Astrocyte of the spinal cord (primary cell): Measurements from ENCODE around the gene CHTOP.
"Not testable (repeated sequence)": the region's sequence is repeated elsewhere in the genome, so short reads cannot be mapped to it uniquely, and the experiment has no call there.

ENCODE experiments used
- DNase-seq: peaks from one replicate; pipeline ENCODE4 v3.0.0; 2011; ENCODE audit warnings: low read depth, low spot score
- H3K4me3 ChIP-seq: 2 replicates; pipeline ENCODE4 v1.5.1; 2011; ENCODE audit warnings: low read depth, mild to moderate bottlenecking, low read length, moderate library complexity
- CTCF ChIP-seq: IDR thresholded peaks from 2 replicates; pipeline ENCODE4 v1.5.1; 2012; ENCODE audit warnings: low read depth, mild to moderate bottlenecking, low read length, inconsistent platforms
- in situ Hi-C: cut with HindIII; loops from 2 replicates; pipeline ENCODE4 v1.10.0; 2017; ENCODE audit warnings: low sequenced_read_pairs

The CHTOP gene, protein sequence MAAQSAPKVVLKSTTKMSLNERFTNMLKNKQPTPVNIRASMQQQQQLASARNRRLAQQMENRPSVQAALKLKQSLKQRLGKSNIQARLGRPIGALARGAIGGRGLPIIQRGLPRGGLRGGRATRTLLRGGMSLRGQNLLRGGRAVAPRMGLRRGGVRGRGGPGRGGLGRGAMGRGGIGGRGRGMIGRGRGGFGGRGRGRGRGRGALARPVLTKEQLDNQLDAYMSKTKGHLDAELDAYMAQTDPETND

GRCh38 chr1:153633754-153634665 is at the start of gene CHTOP:
Gene CHTOP, plus strand, starts transcription at chr1:153634066. Its CDS starts 2,523 bp downstream, at chr1:153636589.
- peak; percentile 98 for DNase-seq
- no peak for TF ChIP-seq CTCF
- in situ Hi-C loops: no loop called here
- H3K4me3 ChIP-seq: peak within 1 kb of the TSS; percentile 98

- no peak overlapping the region for H3K4me3 ChIP-seq
- in situ Hi-C loops: no loop called here
- no peak for TF ChIP-seq CTCF
- DNase-seq: no peak
Measured at GRCh38 chr1:153585006-153585405, 48.9 kb upstream of the CHTOP start.

GRCh38 chr1:153586347-153586746 is 47.5 kb upstream of the CHTOP start:
- no peak for DNase-seq
- TF ChIP-seq CTCF: no peak
- H3K4me3 ChIP-seq: no peak overlapping the region
- in situ Hi-C loops: no loop called here

GRCh38 chr1:153587314-153587713 is 46.6 kb upstream of the CHTOP start:
- DNase-seq: no peak
- H3K4me3 ChIP-seq: no peak overlapping the region
- in situ Hi-C loops: no loop called here
- no peak for TF ChIP-seq CTCF

- in situ Hi-C loops, DNase-seq, H3K4me3 ChIP-seq: not testable (repeated sequence)
Measured at GRCh38 chr1:153588033-153588432, 45.8 kb upstream of the CHTOP start.

DNA sequence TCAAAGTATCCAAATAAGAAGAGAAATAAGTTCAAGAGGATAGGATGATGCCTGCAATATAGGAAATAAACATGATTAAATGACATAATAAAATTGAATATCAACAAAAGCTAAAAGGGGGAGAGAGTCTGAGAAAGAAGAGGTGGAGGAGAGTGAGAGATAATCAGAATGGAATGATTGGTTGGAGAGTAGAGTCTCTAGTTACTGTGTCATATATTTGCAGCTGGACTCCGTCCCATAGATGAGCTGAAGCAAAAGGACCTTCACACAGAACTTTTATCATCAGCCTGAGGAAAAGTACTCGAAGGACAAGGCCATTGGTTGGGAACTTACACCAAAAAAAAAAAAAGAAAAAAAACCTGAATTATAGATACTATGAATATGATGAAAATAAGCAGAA is 45.4 kb upstream of the CHTOP start:
- in situ Hi-C loops: no loop called here
- H3K4me3 ChIP-seq: no peak overlapping the region
- no peak for TF ChIP-seq CTCF
- DNase-seq: no peak

- no peak for TF ChIP-seq CTCF
- DNase-seq: no peak
- H3K4me3 ChIP-seq: no peak overlapping the region
- in situ Hi-C loops: no loop called here
Measured at GRCh38 chr1:153592748-153593147, 41.1 kb upstream of the CHTOP start.
